ENCODE measurements around the gene CEACAM1. TPM values are rescaled to one million over a fixed set of nuclear protein-coding genes. Genes with fewer than 3 reads are reported as not detected.

Gene CEACAM1
- total and polyA plus RNA-seq, 2 of the 13 experiments (the other 11 are each of a cell fraction or from before 2014, with no cell fraction given), result 13.5 to 332 TPM

GRCh38 chr19:42497492-42498168 is 30.7 kb downstream of the CEACAM1 start (continued):
- TF ChIP-seq, protein P1, sequence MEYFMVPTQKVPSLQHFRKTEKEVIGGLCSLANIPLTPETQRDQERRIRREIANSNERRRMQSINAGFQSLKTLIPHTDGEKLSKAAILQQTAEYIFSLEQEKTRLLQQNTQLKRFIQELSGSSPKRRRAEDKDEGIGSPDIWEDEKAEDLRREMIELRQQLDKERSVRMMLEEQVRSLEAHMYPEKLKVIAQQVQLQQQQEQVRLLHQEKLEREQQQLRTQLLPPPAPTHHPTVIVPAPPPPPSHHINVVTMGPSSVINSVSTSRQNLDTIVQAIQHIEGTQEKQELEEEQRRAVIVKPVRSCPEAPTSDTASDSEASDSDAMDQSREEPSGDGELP (IDR thresholded peaks at IDR 0.05; ENCODE audit: borderline replicate concordance, low read depth), result no peak; the same call in 1 of the 2 replicates
- TF ChIP-seq, protein P2, sequence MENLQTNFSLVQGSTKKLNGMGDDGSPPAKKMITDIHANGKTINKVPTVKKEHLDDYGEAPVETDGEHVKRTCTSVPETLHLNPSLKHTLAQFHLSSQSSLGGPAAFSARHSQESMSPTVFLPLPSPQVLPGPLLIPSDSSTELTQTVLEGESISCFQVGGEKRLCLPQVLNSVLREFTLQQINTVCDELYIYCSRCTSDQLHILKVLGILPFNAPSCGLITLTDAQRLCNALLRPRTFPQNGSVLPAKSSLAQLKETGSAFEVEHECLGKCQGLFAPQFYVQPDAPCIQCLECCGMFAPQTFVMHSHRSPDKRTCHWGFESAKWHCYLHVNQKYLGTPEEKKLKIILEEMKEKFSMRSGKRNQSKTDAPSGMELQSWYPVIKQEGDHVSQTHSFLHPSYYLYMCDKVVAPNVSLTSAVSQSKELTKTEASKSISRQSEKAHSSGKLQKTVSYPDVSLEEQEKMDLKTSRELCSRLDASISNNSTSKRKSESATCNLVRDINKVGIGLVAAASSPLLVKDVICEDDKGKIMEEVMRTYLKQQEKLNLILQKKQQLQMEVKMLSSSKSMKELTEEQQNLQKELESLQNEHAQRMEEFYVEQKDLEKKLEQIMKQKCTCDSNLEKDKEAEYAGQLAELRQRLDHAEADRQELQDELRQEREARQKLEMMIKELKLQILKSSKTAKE (CRISPR knock-in tag; IDR thresholded peaks at IDR 0.05; ENCODE audit: borderline replicate concordance), result peak; percentile 73; the same call in 1 of the 2 replicates
- no peak for TF ChIP-seq ZNF563 (CRISPR knock-in tag; IDR thresholded peaks at IDR 0.05)
- TF ChIP-seq ZNF841 (CRISPR knock-in tag; IDR thresholded peaks at IDR 0.05; ENCODE audit: borderline replicate concordance), result no peak
- 0 out of 2 replicates have a peak, but pooled peaks have one; percentile 39 for TF ChIP-seq ZSCAN9 (CRISPR knock-in tag; IDR thresholded peaks at IDR 0.05; ENCODE audit: borderline replicate concordance)
- TF ChIP-seq ZNF484 (CRISPR knock-in tag; IDR thresholded peaks at IDR 0.05; ENCODE audit: borderline replicate concordance, low read depth), result no peak
- peak; percentile 57; the same call in 1 of the 2 replicates for TF ChIP-seq ZNF761 (CRISPR knock-in tag; conservative IDR thresholded peaks at IDR 0.05)
- TF ChIP-seq SIN3A (IDR thresholded peaks at IDR 0.05; ENCODE audit: borderline replicate concordance, low read depth, low read length), result no peak
- no peak for TF ChIP-seq STAT5B (CRISPR knock-in tag; IDR thresholded peaks at IDR 0.05)
- peak; percentile 27; the same call in 1 of the 2 replicates for TF ChIP-seq ZNF788 (CRISPR knock-in tag; IDR thresholded peaks at IDR 0.05; ENCODE audit: borderline replicate concordance)
- no peak for TF ChIP-seq MED8 (CRISPR knock-in tag; IDR thresholded peaks at IDR 0.05; ENCODE audit: insufficient replicate concordance)
- no peak for TF ChIP-seq ZNF639 (CRISPR knock-in tag; conservative IDR thresholded peaks at IDR 0.05)
- peak; percentile 64; the same call in 1 of the 2 replicates for TF ChIP-seq ZNF746 (CRISPR knock-in tag; IDR thresholded peaks at IDR 0.05)
- TF ChIP-seq ZNF235 (CRISPR knock-in tag; IDR thresholded peaks at IDR 0.05; ENCODE audit: borderline replicate concordance), result no peak
- TF ChIP-seq BRF2 (CRISPR knock-in tag; IDR thresholded peaks at IDR 0.05), result no peak
- TF ChIP-seq ZNF878 (CRISPR knock-in tag; IDR thresholded peaks at IDR 0.05), result peak; percentile 77

All from HepG2 (cell line).